OCI-LY1 (cell line): ENCODE results near the gene GOLGA8S.
"Not testable (repeated sequence)": the region's sequence is repeated elsewhere in the genome, so short reads cannot be mapped to it uniquely, and the experiment has no call there.

ENCODE experiments used
- H2AFZ ChIP-seq: fragments of 200-600 bp; sonication (generic), shearing (Covaris generic); 2 replicates; pipeline ENCODE4 v1.6.0; 2014; ENCODE audit warnings: antibody characterized with exemption, mild to moderate bottlenecking, low read length
- H3F3A ChIP-seq: fragments of 200-600 bp; sonication (generic), shearing (Covaris generic); 2 replicates; pipeline ENCODE4 v1.6.0; 2014; ENCODE audit warnings: mild to moderate bottlenecking, antibody characterized with exemption, low read length, moderate library complexity; ENCODE audit not compliant: insufficient read depth
- H3K27ac ChIP-seq: fragments of 200-600 bp; sonication (generic); 2 replicates; pipeline ENCODE4 v1.5.1; 2014; ENCODE audit warnings: low read length, mixed run types, mild to moderate bottlenecking, low read depth; ENCODE audit not compliant: poor library complexity, severe bottlenecking
- H3K27me3 ChIP-seq: fragments of 200-600 bp; sonication (generic); 2 replicates; pipeline ENCODE4 v1.6.0; 2014; ENCODE audit warnings: antibody characterized with exemption, mild to moderate bottlenecking, low read length, moderate library complexity; ENCODE audit not compliant: insufficient read depth
- H3K36me3 ChIP-seq: fragments of 200-600 bp; sonication (generic); 2 replicates; pipeline ENCODE4 v1.6.1; 2014; ENCODE audit warnings: mild to moderate bottlenecking, antibody characterized with exemption, low read length, moderate library complexity, mixed read lengths; ENCODE audit not compliant: insufficient read depth
- H3K4me1 ChIP-seq: fragments of 200-600 bp; sonication (generic); 2 replicates; pipeline ENCODE4 v1.5.1; 2014; ENCODE audit warnings: mild to moderate bottlenecking, low read length, moderate library complexity; ENCODE audit not compliant: insufficient read depth, severe bottlenecking
- H3K4me2 ChIP-seq: fragments of 200-600 bp; sonication (generic), shearing (Covaris generic); 2 replicates; pipeline ENCODE4 v1.6.1; 2014; ENCODE audit warnings: low read length
- H3K4me3 ChIP-seq: fragments of 200-600 bp; sonication (generic); 2 replicates; pipeline ENCODE4 v1.5.1; 2014; ENCODE audit warnings: low read length, low read depth, mild to moderate bottlenecking, mixed read lengths; ENCODE audit not compliant: poor library complexity, severe bottlenecking
- H3K79me2 ChIP-seq: fragments of 200-600 bp; shearing (Covaris generic); 2 replicates; pipeline ENCODE4 v1.6.1; 2016; ENCODE audit warnings: mixed run types, low read length, mixed read lengths; ENCODE audit not compliant: insufficient read depth
- H3K9ac ChIP-seq: fragments of 200-600 bp; sonication (generic), shearing (Covaris generic); 2 replicates; pipeline ENCODE4 v1.6.1; 2014; ENCODE audit warnings: mild to moderate bottlenecking, low read length, mixed read lengths
- H3K9me2 ChIP-seq: fragments of 200-600 bp; sonication (generic), shearing (Covaris generic); 2 replicates; pipeline ENCODE4 v1.6.1; 2014; ENCODE audit warnings: low read depth, mild to moderate bottlenecking, low read length, mixed read lengths
- H3K9me3 ChIP-seq: fragments of 200-600 bp; shearing (Covaris generic); 2 replicates; pipeline ENCODE4 v1.6.1; 2014; ENCODE audit warnings: low read length, mixed read lengths
- H4K20me1 ChIP-seq: fragments of 200-600 bp; sonication (generic), shearing (Covaris generic); 2 replicates; pipeline ENCODE4 v1.6.0; 2016; ENCODE audit warnings: mild to moderate bottlenecking, low read length; ENCODE audit not compliant: insufficient read depth
- CTCF ChIP-seq: fragments of 200-600 bp; sonication (generic), shearing (Covaris generic); IDR thresholded peaks from 2 replicates; pipeline ENCODE4 v1.5.1; 2017; ENCODE audit warnings: mild to moderate bottlenecking, antibody characterized with exemption, low read length, moderate library complexity, mixed read lengths
- EZH2 ChIP-seq: fragments of 200-600 bp; sonication (generic), shearing (Covaris generic); IDR thresholded peaks from 2 replicates; pipeline ENCODE4 v1.8.0; 2017; ENCODE audit warnings: borderline replicate concordance, mixed run types, mild to moderate bottlenecking, antibody characterized with exemption, low read length, moderate library complexity, mixed read lengths

The GOLGA8S gene

GRCh38 chr15:23397779-23398178 lies 43.2 kb downstream of the GOLGA8S start:
- Histone ChIP-seq H3K4me3 (no peak overlapping the region), H2AFZ (no peak overlapping the region), H3K9ac (no peak overlapping the region), H3K36me3 (no peaks in the 10 kb centered on the region), H3K4me2 (no peak overlapping the region), H3K9me2 (no peaks in the 10 kb centered on the region), H4K20me1 (no peaks in the 10 kb centered on the region), H3K9me3 (no peaks in the 10 kb centered on the region), H3F3A (no peaks in the 10 kb centered on the region), H3K27ac (no peak overlapping the region), H3K4me1 (no peaks in the 10 kb centered on the region), H3K79me2 (no peaks in the 10 kb centered on the region), H3K27me3 (no peaks in the 10 kb centered on the region)
- no peak for TF ChIP-seq CTCF
- no peak for TF ChIP-seq EZH2

- not testable (repeated sequence) for H3K9me3 ChIP-seq, H3K27me3 ChIP-seq
Measured at GRCh38 chr15:23398357-23398756, 43.8 kb downstream of the GOLGA8S start.

GRCh38 chr15:23399207-23399606 lies 44.7 kb downstream of the GOLGA8S start:
- H3K4me1 ChIP-seq, H3K4me3 ChIP-seq, H3F3A ChIP-seq, H3K9me2 ChIP-seq, H3K9me3 ChIP-seq, H3K9ac ChIP-seq, H2AFZ ChIP-seq, H3K4me2 ChIP-seq, H3K27me3 ChIP-seq, H3K27ac ChIP-seq, H4K20me1 ChIP-seq, H3K79me2 ChIP-seq, H3K36me3 ChIP-seq: not testable (repeated sequence)

More at GRCh38 chr15:23398357-23398756, 43.8 kb downstream of the GOLGA8S start:
- H4K20me1 ChIP-seq, H3K79me2 ChIP-seq, H3K36me3 ChIP-seq, H2AFZ ChIP-seq, H3K9ac ChIP-seq, H3F3A ChIP-seq, H3K4me1 ChIP-seq, H3K27ac ChIP-seq, H3K4me2 ChIP-seq, H3K4me3 ChIP-seq, H3K9me2 ChIP-seq: not testable (repeated sequence)

GRCh38 chr15:23401627-23402026 lies 47.1 kb downstream of the GOLGA8S start:
- Histone ChIP-seq H4K20me1 (no peaks in the 10 kb centered on the region), H3K9ac (no peak overlapping the region), H3F3A (no peaks in the 10 kb centered on the region), H2AFZ (no peak overlapping the region), H3K9me2 (no peaks in the 10 kb centered on the region), H3K79me2 (no peaks in the 10 kb centered on the region), H3K4me3 (no peak overlapping the region), H3K27me3 (no peaks in the 10 kb centered on the region), H3K9me3 (no peaks in the 10 kb centered on the region), H3K4me1 (no peaks in the 10 kb centered on the region), H3K27ac (no peak overlapping the region), H3K4me2 (no peak overlapping the region), H3K36me3 (no peaks in the 10 kb centered on the region)
- TF ChIP-seq EZH2 (no peak), CTCF (no peak)
